Measurements from ENCODE around the gene PRDM5. TPM values are rescaled to one million over a fixed set of nuclear protein-coding genes. Genes with fewer than 3 reads are reported as not detected.

The PRDM5 gene
- polyA plus RNA-seq, 4 donors, result 0.22 to 17.3 (median 1.5) TPM

DNA sequence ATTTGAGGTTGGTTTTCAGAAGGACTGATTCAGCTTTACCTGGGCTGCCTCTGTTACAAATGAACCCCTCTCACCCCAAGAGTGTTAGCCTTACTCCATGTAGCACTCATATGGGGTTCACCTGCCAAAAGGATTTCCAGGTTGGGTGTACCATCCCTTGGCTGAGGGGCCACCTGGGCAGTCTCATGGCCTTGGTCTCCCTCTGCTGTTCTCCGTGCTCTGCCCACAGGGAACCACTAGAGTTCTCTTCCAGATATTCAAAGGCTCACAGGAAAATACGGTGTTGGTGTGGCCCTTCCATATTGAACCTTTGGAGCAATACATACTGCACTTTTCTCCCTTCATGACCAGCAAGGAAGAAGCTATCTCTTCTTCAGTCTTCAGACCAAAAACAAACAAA, 18.0 kb upstream of the PRDM5 start:
- H3K27me3 ChIP-seq (ENCODE audit: control insufficient read depth in 3 of 3, insufficient read depth in 3 of 3, low read length in 3 of 3), result no peaks in the 10 kb centered on the region

GRCh38 chr4:120939693-120940092, 17.2 kb upstream of the PRDM5 start:
- Histone ChIP-seq H3K9me3 (ENCODE audit: control insufficient read depth in 2 of 2, insufficient read depth in 1 of 2, low read depth in 1 of 2, low read length in 1 of 2) (no peaks in the 10 kb centered on the region), H3K4me3 (ENCODE audit: low read depth in 1 of 3, low read length in 3 of 3) (no peak overlapping the region), H3K4me1 (ENCODE audit: control insufficient read depth in 3 of 3, insufficient read depth in 2 of 3, low read depth in 1 of 3, low read length in 2 of 3) (no peaks in the 10 kb centered on the region), H3K27ac (ENCODE audit: low read depth in 1 of 3, low read length in 2 of 3) (no peak overlapping the region), H3K27me3 (ENCODE audit: control insufficient read depth in 3 of 3, insufficient read depth in 3 of 3, low read length in 3 of 3) (no peaks in the 10 kb centered on the region), H3K36me3 (ENCODE audit: control insufficient read depth in 3 of 3, insufficient read depth in 2 of 3, low read depth in 1 of 3, low read length in 3 of 3) (no peaks in the 10 kb centered on the region)
- DNase-seq, result no peak
- no peak for FAIRE-seq

More for the DNA sequence above, 18.0 kb upstream of the PRDM5 start:
- FAIRE-seq, result no peak
- Histone ChIP-seq H3K4me3 (ENCODE audit: low read depth in 1 of 3, low read length in 3 of 3) (no peak overlapping the region), H3K4me1 (ENCODE audit: control insufficient read depth in 3 of 3, insufficient read depth in 2 of 3, low read depth in 1 of 3, low read length in 2 of 3) (no peaks in the 10 kb centered on the region), H3K36me3 (ENCODE audit: control insufficient read depth in 3 of 3, insufficient read depth in 2 of 3, low read depth in 1 of 3, low read length in 3 of 3) (no peaks in the 10 kb centered on the region), H3K27ac (ENCODE audit: low read depth in 1 of 3, low read length in 2 of 3) (no peak overlapping the region), H3K9me3 (ENCODE audit: control insufficient read depth in 2 of 2, insufficient read depth in 1 of 2, low read depth in 1 of 2, low read length in 1 of 2) (no peaks in the 10 kb centered on the region)
- WGBS, 3 donors, result 84 to 89% (median 87%) methylated on average over 2 of the region's 2 CpGs
- no peak for DNase-seq

GRCh38 chr4:120929847-120930246, 7.3 kb upstream of the PRDM5 start:
- WGBS, 3 donors, result 32 to 62% (median 48%) methylated on average over 1 of the region's 1 CpG
- no peak for FAIRE-seq
- no peak overlapping the region for H3K4me3 ChIP-seq (ENCODE audit: low read depth in 1 of 3, low read length in 3 of 3)

DNA sequence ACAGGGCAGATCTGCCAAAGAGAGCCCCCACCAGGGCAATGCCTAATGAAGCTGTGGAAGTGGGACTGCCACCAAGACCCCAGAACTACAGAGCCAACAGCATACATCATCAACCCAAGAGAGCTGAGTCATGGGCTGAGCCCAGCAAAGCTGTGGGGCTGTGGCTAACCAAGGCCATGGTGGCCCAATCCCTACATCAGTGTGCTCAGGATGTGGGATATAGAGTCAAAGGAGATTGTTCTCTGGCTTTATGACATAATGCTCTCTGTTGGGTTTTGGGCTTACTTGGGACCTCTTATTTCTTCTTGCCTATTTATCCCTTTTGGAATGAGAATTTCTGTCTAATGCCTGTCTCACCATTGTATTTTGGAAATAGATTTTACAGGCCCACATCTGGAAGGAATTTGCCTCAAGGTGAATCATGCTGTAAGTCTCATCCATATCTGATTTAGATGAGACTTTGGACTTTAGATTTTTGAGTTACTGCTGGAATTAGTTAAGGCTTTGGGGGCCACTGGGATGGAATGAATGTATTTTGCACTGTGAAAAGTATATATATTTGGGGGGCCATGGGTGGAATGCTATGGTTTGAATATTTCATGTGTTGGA, 5.4 kb upstream of the PRDM5 start:
- Histone ChIP-seq H3K27ac (ENCODE audit: low read depth in 1 of 3, low read length in 2 of 3) (no peak overlapping the region), H3K4me3 (ENCODE audit: low read depth in 1 of 3, low read length in 3 of 3) (no peak overlapping the region), H3K9me3 (ENCODE audit: control insufficient read depth in 2 of 2, insufficient read depth in 1 of 2, low read depth in 1 of 2, low read length in 1 of 2) (peaks cover 0 to 4% of the 10 kb centered on the region in 2 donors), H3K36me3 (ENCODE audit: control insufficient read depth in 3 of 3, insufficient read depth in 2 of 3, low read depth in 1 of 3, low read length in 3 of 3) (no peaks in the 10 kb centered on the region), H3K4me1 (ENCODE audit: control insufficient read depth in 3 of 3, insufficient read depth in 2 of 3, low read depth in 1 of 3, low read length in 2 of 3) (peaks cover 0 to 5% (median 0%) of the 10 kb centered on the region in 3 donors), H3K27me3 (ENCODE audit: control insufficient read depth in 3 of 3, insufficient read depth in 3 of 3, low read length in 3 of 3) (no peaks in the 10 kb centered on the region)
- FAIRE-seq (no peak), DNase-seq (no peak)

More at GRCh38 chr4:120929847-120930246, 7.3 kb upstream of the PRDM5 start:
- Histone ChIP-seq H3K27me3 (ENCODE audit: control insufficient read depth in 3 of 3, insufficient read depth in 3 of 3, low read length in 3 of 3) (peaks cover 0 to 2% (median 0%) of the 10 kb centered on the region in 3 donors), H3K4me1 (ENCODE audit: control insufficient read depth in 3 of 3, insufficient read depth in 2 of 3, low read depth in 1 of 3, low read length in 2 of 3) (no peaks in the 10 kb centered on the region), H3K27ac (ENCODE audit: low read depth in 1 of 3, low read length in 2 of 3) (no peak overlapping the region), H3K36me3 (ENCODE audit: control insufficient read depth in 3 of 3, insufficient read depth in 2 of 3, low read depth in 1 of 3, low read length in 3 of 3) (no peaks in the 10 kb centered on the region), H3K9me3 (ENCODE audit: control insufficient read depth in 2 of 2, insufficient read depth in 1 of 2, low read depth in 1 of 2, low read length in 1 of 2) (peaks cover 0 to 4% of the 10 kb centered on the region in 2 donors)
- DNase-seq, result no peak

DNA sequence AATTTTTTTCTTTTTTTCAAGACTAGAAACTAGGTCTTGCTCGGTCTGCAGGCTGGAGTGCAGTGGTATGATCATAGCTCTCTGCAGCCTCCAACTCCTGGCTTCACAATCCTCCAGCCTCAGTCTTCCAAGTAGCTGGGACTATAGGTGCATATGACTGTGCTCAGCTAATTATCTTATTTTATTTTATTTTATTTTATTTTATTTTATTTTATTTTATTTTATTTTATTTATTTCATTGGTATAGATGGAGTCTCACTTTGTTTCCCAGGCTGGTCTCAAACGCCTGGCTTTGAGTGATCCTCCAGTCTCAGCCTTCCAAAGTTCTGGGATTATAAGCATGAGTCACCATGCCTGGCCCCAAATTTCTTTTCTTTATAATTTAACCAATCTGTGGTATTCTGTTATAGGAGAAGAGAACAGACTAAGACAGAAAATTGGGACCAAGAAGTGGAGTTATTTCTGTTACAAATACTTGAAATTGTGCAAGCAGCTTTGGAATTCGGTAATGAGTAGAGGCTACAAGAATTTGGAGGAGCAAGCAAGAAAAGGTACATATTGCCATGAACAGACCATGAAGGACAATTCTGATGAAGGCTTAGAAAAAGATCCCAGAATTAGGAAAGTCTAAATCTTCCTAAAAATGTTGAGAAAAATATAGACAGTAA, 4.0 kb upstream of the PRDM5 start:
- no peak for FAIRE-seq
- peaks cover 0 to 2% (median 0%) of the 10 kb centered on the region in 3 donors for H3K27me3 ChIP-seq (ENCODE audit: control insufficient read depth in 3 of 3, insufficient read depth in 3 of 3, low read length in 3 of 3)
- 86 to 92% (median 89%) methylated on average over 3 of the region's 3 CpGs for WGBS, 3 donors

GRCh38 chr4:120924931-120925330, 2.4 kb upstream of the PRDM5 start:
- peaks cover 0 to 4% of the 10 kb centered on the region in 2 donors for H3K9me3 ChIP-seq (ENCODE audit: control insufficient read depth in 2 of 2, insufficient read depth in 1 of 2, low read depth in 1 of 2, low read length in 1 of 2)
- 82 to 90% (median 90%) methylated on average over 3 of the region's 3 CpGs for WGBS, 3 donors
- H3K27me3 ChIP-seq (ENCODE audit: control insufficient read depth in 3 of 3, insufficient read depth in 3 of 3, low read length in 3 of 3), result peaks cover 0 to 2% (median 0%) of the 10 kb centered on the region in 3 donors
- peaks cover 0 to 14% (median 0%) of the 10 kb centered on the region in 3 donors for H3K4me1 ChIP-seq (ENCODE audit: control insufficient read depth in 3 of 3, insufficient read depth in 2 of 3, low read depth in 1 of 3, low read length in 2 of 3)
- FAIRE-seq, result no peak
- no peaks in the 10 kb centered on the region for H3K36me3 ChIP-seq (ENCODE audit: control insufficient read depth in 3 of 3, insufficient read depth in 2 of 3, low read depth in 1 of 3, low read length in 3 of 3)
- no peak for DNase-seq
- no peak overlapping the region for H3K27ac ChIP-seq (ENCODE audit: low read depth in 1 of 3, low read length in 2 of 3)
- no peak overlapping the region for H3K4me3 ChIP-seq (ENCODE audit: low read depth in 1 of 3, low read length in 3 of 3)

More for the DNA sequence above, 4.0 kb upstream of the PRDM5 start:
- DNase-seq, result no peak
- no peak overlapping the region for H3K4me3 ChIP-seq (ENCODE audit: low read depth in 1 of 3, low read length in 3 of 3)
- peaks cover 0 to 4% of the 10 kb centered on the region in 2 donors for H3K9me3 ChIP-seq (ENCODE audit: control insufficient read depth in 2 of 2, insufficient read depth in 1 of 2, low read depth in 1 of 2, low read length in 1 of 2)
- H3K36me3 ChIP-seq (ENCODE audit: control insufficient read depth in 3 of 3, insufficient read depth in 2 of 3, low read depth in 1 of 3, low read length in 3 of 3), result no peaks in the 10 kb centered on the region
- peaks cover 0 to 6% (median 0%) of the 10 kb centered on the region in 3 donors for H3K4me1 ChIP-seq (ENCODE audit: control insufficient read depth in 3 of 3, insufficient read depth in 2 of 3, low read depth in 1 of 3, low read length in 2 of 3)
- no peak overlapping the region for H3K27ac ChIP-seq (ENCODE audit: low read depth in 1 of 3, low read length in 2 of 3)

GRCh38 chr4:120923207-120923522, 639 bp upstream of the PRDM5 start:
- H3K9me3 ChIP-seq (ENCODE audit: control insufficient read depth in 2 of 2, insufficient read depth in 1 of 2, low read depth in 1 of 2, low read length in 1 of 2), result peaks cover 0 to 4% of the 10 kb centered on the region in 2 donors
- no peak for FAIRE-seq
- no peaks in the 10 kb centered on the region for H3K36me3 ChIP-seq (ENCODE audit: control insufficient read depth in 3 of 3, insufficient read depth in 2 of 3, low read depth in 1 of 3, low read length in 3 of 3)
- DNase-seq, result no peak
- peaks cover 0 to 14% (median 0%) of the 10 kb centered on the region in 3 donors for H3K4me1 ChIP-seq (ENCODE audit: control insufficient read depth in 3 of 3, insufficient read depth in 2 of 3, low read depth in 1 of 3, low read length in 2 of 3)
- H3K27ac ChIP-seq (ENCODE audit: low read depth in 1 of 3, low read length in 2 of 3), result peak overlapping the region in 2 of 3 donors; percentile 88 to 95
- 16 to 22% (median 22%) methylated on average over 12 of the region's 12 CpGs for WGBS, 3 donors
- H3K4me3 ChIP-seq (ENCODE audit: low read depth in 1 of 3, low read length in 3 of 3), result peak overlapping the region in 2 of 3 donors; percentile 53 to 75
- peaks cover 0 to 2% (median 0%) of the 10 kb centered on the region in 3 donors for H3K27me3 ChIP-seq (ENCODE audit: control insufficient read depth in 3 of 3, insufficient read depth in 3 of 3, low read length in 3 of 3)

DNA sequence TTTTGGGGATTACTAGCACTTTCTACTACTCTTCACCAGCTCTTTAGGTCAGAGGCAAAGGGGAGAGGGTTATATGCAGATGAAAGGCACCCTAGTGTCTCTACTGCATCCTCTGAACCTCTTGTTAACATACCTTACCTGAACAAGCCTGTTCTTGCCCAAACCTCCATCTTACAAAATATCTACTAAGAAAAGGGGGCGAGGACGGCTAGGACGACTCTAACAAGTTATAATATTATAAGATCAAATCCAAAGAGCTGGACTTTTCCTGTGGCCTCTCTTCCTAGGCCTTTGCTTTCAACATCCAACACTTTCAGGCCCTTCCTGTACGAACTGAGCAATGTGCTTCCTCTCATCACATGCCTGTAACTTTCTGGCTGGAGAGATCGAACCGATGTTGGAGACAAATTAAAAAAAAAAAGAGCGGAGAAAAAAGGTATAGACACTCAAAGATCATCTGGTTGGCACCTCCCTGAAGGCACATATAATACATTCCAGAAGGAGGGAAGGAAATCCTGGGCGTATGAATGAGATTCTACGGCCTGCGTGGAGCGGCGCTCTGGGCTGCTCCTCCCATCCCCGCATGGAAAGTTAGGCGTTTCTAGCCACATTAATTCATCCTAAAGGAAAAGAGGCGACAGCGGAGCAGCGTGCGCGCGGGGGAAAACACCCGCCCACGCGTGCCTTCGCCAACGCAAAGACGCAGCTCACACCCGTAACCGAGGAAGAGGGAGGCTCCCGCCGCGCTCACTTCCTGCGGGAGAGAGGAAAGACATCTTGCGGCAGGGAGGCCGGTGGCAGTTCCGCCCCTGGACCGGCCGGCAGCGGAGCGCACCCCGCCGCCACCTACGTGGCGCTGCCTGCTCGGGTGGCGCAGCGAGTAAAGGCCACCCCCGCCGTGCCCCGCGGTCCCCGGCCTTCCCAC, 808 bp downstream of the PRDM5 start:
- FAIRE-seq, result no peak

More for the DNA sequence above, 808 bp downstream of the PRDM5 start:
- peak overlapping the region; percentile 53 to 75 (median 65) for H3K4me3 ChIP-seq (ENCODE audit: low read depth in 1 of 3, low read length in 3 of 3)
- H3K27me3 ChIP-seq (ENCODE audit: control insufficient read depth in 3 of 3, insufficient read depth in 3 of 3, low read length in 3 of 3), result peaks cover 0 to 2% (median 0%) of the 10 kb centered on the region in 3 donors
- H3K9me3 ChIP-seq (ENCODE audit: control insufficient read depth in 2 of 2, insufficient read depth in 1 of 2, low read depth in 1 of 2, low read length in 1 of 2), result peaks cover 0 to 4% of the 10 kb centered on the region in 2 donors
- H3K4me1 ChIP-seq (ENCODE audit: control insufficient read depth in 3 of 3, insufficient read depth in 2 of 3, low read depth in 1 of 3, low read length in 2 of 3), result peaks cover 0 to 18% (median 0%) of the 10 kb centered on the region in 3 donors
- peak in 1 of 2 donors; percentile 25 for DNase-seq
- H3K27ac ChIP-seq (ENCODE audit: low read depth in 1 of 3, low read length in 2 of 3), result peak overlapping the region; percentile 1 to 95 (median 88)
- H3K36me3 ChIP-seq (ENCODE audit: control insufficient read depth in 3 of 3, insufficient read depth in 2 of 3, low read depth in 1 of 3, low read length in 3 of 3), result no peaks in the 10 kb centered on the region
- 4 to 8% (median 4%) methylated on average over 35 to 51 of the region's 51 CpGs for WGBS, 3 donors

All from small intestine (tissue), 7 donors.